NCI-H510A treated with DMSO at 0.1 percent for 48 hours (cell line): ENCODE data around the gene KRTAP10-4.
"Not testable (repeated sequence)": the region's sequence is repeated elsewhere in the genome, so short reads cannot be mapped to it uniquely, and the experiment has no call there.

Experiments
- DNase-seq: peaks from one replicate; lab custom pipeline; 2025; lab: John Stamatoyannopoulos, UW

KRTAP10-4 gene

DNA sequence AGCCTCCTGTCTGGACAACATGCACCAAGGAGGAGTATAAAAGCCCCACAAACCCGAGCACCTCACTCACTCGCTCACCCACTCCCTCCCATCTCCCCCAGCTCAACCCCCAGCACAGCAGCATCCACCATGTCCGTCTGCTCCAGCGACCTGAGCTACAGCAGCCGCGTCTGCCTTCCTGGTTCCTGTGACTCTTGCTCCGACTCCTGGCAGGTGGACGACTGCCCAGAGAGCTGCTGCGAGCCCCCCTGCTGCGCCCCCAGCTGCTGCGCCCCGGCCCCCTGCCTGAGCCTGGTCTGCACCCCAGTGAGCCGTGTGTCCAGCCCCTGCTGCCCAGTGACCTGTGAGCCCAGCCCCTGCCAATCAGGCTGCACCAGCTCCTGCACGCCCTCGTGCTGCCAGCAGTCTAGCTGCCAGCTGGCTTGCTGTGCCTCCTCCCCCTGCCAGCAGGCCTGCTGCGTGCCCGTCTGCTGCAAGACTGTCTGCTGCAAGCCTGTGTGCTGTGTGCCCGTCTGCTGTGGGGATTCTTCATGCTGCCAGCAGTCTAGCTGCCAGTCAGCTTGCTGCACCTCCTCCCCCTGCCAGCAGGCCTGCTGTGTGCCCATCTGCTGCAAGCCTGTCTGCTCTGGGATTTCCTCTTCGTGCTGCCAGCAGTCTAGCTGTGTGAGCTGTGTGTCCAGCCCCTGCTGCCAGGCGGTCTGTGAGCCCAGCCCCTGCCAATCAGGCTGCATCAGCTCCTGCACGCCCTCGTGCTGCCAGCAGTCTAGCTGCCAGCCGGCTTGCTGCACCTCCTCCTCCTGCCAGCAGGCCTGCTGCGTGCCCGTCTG is at the start of gene KRTAP10-4:
Gene KRTAP10-4 (plus strand): TSS at position 100 of the 827 bp plus-strand sequence. CDS start 30 bp downstream, at position 130.
- not testable (repeated sequence) for DNase-seq

DNA sequence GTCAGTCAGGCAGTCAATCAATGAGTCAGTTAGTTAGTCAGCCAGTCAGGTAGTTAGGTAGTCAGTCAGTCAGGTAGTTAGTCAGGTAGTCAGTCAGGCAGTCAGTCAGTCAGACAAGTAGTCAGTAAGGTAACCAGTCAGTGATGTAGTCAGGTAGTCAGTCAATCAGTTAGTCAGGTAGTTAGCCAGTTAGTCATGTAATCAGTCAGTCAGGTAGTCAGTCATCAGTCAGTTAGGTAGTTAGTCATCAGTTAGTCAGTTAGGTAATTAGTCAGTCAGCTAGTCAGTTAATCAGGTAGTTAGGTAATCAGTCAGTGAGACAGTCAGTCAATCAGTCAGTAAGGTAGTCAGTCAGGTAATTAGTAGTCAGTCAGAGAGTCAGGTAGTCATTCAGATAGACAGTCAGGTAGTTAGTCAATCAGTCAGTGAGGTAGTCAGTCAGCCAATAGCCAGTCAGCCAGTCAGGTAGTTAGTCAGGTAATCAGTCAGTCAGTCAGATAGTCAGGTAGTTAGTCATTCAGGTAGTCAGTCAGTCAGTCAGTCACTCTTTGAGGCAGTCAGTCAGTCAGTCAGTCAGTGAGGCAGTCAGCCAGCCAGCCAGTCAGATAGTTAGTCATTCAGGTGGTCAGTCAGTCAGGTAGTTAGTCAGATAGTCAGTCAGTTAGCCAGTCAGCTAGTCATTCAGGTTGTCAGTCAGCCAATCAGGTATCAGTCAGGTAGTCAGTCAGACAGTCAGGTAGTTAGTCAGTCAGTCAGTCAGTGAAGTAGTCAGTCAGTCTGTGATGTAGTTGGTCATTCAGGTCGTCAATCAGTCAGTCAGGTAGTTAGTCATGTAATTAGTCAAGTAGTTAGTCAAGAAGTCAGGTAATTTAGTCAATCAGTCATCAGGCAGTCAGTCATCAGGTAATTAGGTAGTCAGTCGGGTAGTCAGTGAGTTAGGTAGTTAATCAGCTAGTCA is 48.8 kb upstream of the KRTAP10-4 start:
- no peak for DNase-seq

- no peak for DNase-seq
Measured at GRCh38 chr21:44525391-44526095, 48.0 kb upstream of the KRTAP10-4 start.

DNA sequence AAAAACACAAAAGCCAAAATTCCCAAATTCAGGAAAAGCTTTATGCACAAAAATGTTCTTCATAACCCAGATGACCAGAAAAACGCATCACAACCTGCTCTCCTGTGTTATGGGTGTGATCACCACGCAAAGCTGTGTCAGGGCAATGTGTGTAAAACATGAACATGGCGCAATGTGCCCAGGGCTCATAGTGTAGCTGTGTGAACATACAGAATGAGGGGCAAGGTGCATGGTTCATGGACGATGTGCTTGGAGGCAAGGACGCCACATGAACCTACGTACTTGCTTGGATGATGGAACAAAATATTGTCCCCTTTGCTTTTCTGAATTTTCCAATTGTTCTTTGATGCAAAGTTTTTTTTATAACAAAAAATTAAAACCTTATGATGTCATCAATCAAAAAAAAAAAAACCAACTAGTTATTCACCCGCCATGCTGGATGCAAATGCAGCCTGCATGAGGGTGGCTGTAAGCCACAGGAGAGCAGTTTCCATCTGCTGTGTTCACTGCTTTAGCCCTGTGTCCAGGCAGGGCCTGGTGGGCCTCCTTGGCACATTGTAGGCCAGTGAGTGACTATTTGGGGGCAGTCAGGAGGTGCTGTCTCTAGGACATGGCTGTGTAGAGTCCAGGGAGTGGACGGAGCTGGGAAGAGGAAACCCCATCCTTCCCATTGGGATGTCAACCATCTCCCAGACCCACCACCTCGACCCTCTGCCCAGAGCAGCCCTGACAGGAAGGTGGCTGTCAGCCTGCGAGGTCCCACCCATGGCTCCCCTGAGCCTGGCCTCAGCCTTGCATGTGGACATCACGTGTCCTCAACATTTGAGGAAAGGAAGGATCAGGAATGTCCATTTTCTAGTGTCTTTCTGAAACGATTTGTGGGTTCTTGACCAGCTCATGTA is 47.2 kb upstream of the KRTAP10-4 start:
- DNase-seq = no peak

GRCh38 chr21:44527156-44527982 is 46.2 kb upstream of the KRTAP10-4 start:
- DNase-seq = no peak

DNA sequence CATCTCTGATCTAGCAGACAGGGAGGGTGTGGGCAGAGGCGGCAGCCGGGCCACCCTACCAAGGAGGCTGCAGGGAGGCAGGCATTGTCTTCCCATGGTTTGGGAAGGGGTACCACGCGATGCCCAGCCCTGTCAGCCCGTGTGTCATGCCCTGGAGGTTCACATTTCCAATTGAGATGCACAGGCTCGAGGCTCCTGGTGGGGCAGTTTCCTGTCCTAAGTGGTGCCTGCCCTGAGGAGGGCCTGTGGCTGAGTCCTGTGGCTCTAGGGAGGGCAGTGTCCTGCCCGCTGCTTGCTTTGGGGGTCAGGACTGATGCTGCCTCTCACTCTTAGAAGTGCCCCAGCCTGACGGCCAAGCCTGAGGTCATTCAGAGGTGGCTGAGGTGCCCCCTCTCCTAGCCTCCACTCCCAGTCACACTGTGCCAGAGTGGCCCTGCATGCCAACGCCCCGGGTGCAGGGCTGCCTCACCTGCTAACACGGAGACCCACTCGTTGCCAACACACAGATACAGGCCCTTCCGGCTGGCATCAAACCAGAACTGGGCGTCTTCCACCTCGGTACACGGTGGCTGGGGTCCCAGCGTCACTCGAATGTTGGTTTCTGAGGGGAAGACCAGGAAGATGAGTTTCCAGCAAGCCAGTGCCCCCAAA is 45.4 kb upstream of the KRTAP10-4 start:
- DNase-seq = no peak

DNA sequence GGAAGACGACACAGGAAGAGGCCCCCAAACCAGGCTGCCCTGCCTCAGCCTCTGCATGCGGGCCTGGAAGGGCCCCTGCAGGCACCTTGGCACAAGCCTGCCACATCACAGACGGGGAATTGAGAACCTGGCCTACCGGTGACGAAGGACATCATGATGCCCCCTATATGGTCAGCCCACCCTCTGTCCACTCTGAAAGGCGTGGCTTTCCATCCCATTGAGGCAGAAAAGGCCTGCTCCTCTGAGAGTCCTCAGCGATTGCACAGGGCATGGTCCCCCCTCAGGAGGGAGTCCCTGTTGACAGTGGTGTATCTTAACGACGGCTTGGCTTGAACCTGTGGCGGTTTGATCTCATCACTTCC is 44.9 kb upstream of the KRTAP10-4 start:
- no peak for DNase-seq

GRCh38 chr21:44529011-44529421 is 44.5 kb upstream of the KRTAP10-4 start:
- no peak for DNase-seq

DNA sequence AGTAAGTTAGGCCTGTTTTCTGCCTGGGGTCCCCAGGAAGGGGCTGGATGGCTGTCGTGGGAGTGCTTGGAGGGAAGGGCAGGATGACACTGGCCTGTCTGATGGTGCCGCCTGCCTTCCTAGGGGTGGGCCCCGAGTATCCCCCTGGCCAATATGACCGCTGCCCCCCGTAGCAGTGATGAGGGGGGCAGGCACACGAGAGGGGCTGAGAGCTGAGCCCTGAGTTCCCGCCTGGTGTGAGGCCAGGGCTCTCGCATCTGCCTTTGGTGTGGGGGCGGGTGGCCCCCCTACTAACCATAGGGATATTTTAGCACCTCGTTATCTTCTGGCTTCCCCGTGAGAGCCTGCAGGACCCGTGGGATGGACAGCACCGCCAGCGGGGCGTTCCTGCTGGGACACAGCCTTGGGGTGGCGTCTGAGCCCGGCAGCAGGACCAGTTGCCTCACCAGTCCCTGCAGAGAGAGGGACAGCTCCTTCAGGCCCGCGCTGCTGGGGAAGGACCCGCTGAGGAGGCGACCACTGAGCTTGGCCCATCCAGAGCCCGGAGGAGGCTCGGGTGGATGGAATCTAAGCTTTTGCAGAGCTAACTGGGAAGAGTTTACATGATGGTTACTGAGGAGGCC is 43.9 kb upstream of the KRTAP10-4 start:
- DNase-seq = no peak

GRCh38 chr21:44530221-44530902 is 43.2 kb upstream of the KRTAP10-4 start:
- no peak for DNase-seq

DNA sequence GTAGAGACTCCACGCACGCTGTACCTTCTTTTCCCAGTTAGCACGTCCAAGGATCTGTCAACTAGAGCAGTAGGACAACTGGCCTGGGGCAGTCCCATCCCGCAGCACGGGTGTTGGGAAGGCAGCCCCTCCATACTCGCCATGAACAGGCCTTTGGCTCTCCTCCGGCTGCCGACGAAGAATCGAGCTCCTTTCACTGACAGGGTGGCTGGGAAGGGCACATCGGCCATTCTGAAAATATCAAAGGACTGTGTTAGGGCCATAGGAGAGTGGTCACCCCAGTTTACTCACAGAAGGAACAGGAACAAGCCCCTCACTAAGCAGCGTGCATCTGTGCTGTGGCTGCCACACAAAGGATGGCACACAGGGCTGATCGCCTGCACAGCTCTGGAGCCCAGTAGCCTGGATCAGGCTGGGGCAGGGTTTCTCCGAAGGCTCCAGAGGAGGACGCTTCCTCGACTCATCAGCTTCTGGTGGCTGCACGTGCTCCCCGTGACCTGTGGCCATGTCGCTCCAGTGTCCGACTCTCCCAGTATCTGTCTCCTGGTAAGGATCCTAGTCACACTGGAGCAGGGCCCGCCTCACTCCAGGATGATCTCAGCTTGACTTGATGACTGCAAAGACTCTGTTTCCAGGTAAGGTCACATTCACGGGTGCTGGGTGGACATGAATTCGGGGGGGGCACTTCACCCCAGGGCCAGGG is 42.5 kb upstream of the KRTAP10-4 start:
- DNase-seq = no peak

DNA sequence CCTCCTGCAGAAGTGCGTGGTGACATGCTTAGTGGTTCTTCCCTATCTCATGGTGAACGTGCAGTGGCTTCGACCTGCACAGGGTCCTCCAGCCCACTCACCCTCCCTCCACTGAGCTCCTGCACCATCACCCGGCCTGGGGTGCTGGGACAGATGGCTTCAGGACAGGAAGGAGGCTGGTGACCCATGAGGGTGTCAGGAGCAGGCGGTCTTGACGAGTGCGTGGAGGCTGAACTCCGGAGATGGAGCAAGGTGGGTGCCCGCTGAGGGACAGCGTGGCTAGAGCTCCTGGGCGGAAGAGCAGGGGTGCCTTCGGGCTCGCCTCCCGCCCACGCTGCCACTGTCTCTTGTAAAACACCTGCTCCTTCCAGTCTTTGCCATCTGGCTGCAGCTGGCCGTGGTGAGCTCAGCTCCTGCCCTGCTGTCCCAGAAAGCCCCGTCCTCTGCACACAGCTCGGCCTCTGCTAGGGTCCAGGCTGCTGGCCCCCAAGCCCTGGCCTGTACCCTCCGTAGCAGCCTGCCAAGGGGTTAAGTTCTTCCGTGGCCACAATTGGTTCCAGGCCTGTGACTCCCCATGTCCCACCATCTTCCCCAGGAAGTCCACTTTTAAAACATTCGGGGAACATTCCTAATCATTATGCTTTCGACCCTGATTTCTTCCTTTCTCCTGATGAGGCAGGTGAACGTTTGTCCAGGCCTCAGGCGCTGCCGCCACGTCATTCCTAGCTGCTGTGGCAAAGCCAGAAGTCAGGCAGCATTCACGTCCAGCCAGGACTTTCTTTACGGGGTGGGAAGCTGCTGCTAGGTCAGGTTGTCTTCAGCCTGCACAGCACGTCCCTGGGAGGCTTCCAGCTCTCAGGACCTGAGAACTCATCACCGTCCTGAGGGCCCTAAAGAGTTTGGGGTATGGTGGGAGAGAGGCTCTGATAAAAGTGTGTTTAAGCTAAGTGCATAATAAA is 41.6 kb upstream of the KRTAP10-4 start:
- no peak for DNase-seq

- no peak for DNase-seq
Measured at GRCh38 chr21:44532712-44533111, 40.8 kb upstream of the KRTAP10-4 start.

GRCh38 chr21:44533121-44533890 is 40.2 kb upstream of the KRTAP10-4 start:
- no peak for DNase-seq

DNA sequence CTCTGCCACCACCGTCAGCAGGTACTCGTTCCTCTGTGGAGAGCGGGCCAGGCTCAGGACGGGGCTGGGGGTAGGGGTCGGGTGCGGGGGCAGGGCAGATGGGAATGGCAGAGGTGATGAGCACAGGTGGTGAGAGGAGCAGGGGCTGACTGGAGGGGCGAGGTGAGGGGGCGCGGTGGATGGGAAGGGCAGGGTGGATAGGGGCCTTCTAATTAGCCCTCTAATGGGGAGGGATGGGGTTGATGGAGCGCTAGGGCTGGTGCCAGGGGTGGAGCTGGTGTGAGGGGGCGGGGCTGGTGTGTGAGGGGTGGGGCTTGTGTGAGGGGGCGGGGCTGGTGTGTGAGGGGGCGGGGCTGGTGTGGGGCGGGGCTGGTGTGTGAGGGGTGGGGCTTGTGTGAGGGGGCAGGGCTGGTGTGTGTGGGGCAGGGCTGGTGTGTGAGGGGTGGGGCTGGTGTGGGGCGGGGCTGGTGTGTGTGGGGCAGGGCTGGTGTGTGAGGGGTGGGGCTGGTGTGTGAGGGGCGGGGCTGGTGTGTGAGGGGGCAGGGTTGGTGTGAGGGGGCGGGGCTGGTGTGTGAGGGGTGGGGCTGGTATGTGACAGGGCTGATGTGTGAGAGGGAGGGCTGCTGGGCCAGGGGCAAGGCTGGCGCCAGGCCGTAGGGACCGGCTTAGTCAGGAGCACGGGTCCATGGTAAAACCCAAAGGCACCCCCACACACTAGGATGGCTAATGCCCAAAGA is 39.5 kb upstream of the KRTAP10-4 start:
- DNase-seq = no peak
